Measurements from ENCODE around the gene POLR2C.

GRCh38 chr16:57473906-57474305, 11.4 kb downstream of the POLR2C start:
- no peak for TF ChIP-seq CTCF (IDR thresholded peaks at IDR 0.05; ENCODE audit: low read depth, low read length)
- no peak for TF ChIP-seq EZH2phosphoT487 (IDR thresholded peaks at IDR 0.05; ENCODE audit: low read depth)

Data from OCI-LY3 (cell line).